ENCODE measurements around the gene BID. TPM values are rescaled to one million over a fixed set of nuclear protein-coding genes. Genes with fewer than 3 reads are reported as not detected.
A peak's percentile ranks its signal among the peaks of the same experiment; 100 is the strongest.

The BID gene
- total RNA-seq, 3 donors from 2014 or later (not counting 1 experiment from before 2014, with no cell fraction given): 40.9 to 42.4 (median 42.3) TPM

- intact Hi-C loops (cut with micrococcal nuclease): no loop called here
- peaks cover 7% of the 10 kb centered on the region for H3K36me3 Mint-ChIP-seq
- ATAC-seq: no peak
Measured at GRCh38 chr22:17726928-17727897, 47.1 kb downstream of the BID start.

GRCh38 chr22:17726006-17726927, 48.0 kb downstream of the BID start:
- Histone ChIP-seq H3K9me3 (ENCODE audit: control insufficient read depth, insufficient read depth, low read length) (no peaks in the 10 kb centered on the region), H3K4me3 (ENCODE audit: low read length) (no peak overlapping the region), H3K27me3 (ENCODE audit: control insufficient read depth, insufficient read depth, low read length) (no peaks in the 10 kb centered on the region), H3K4me1 (ENCODE audit: control insufficient read depth, insufficient read depth, low read length) (peaks cover 9% of the 10 kb centered on the region), H3K36me3 (ENCODE audit: control insufficient read depth, insufficient read depth, low read length) (peaks cover 22% of the 10 kb centered on the region), H3K27ac (ENCODE audit: low read length) (no peak overlapping the region)
- DNase-seq: peak in 1 of 2 donors; percentile 13
- intact Hi-C loops (cut with micrococcal nuclease): no loop called here
- H3K27ac Mint-ChIP-seq: peak overlapping the region; percentile 7 to 77
- no peak overlapping the region for H3K4me3 Mint-ChIP-seq
- H3K9me3 Mint-ChIP-seq: no peaks in the 10 kb centered on the region
- H3K4me1 Mint-ChIP-seq: peaks cover 14 to 16% of the 10 kb centered on the region in 2 donors
- H3K27me3 Mint-ChIP-seq (ENCODE audit: low read depth in 2 of 2): no peaks in the 10 kb centered on the region
- ATAC-seq: peak in 2 of 3 donors; percentile 29 to 31
- 90% methylated on average over 13 of the region's 13 CpGs for WGBS (ENCODE audit: insufficient coverage)
- TF ChIP-seq CTCF (IDR thresholded peaks at IDR 0.05): no peak
- H3K36me3 Mint-ChIP-seq: peaks cover 7% of the 10 kb centered on the region

More at GRCh38 chr22:17726928-17727897, 47.1 kb downstream of the BID start:
- Histone ChIP-seq H3K4me1 (ENCODE audit: control insufficient read depth, insufficient read depth, low read length) (peaks cover 9% of the 10 kb centered on the region), H3K27me3 (ENCODE audit: control insufficient read depth, insufficient read depth, low read length) (no peaks in the 10 kb centered on the region), H3K36me3 (ENCODE audit: control insufficient read depth, insufficient read depth, low read length) (peaks cover 25% of the 10 kb centered on the region), H3K4me3 (ENCODE audit: low read length) (no peak overlapping the region), H3K27ac (ENCODE audit: low read length) (no peak overlapping the region), H3K9me3 (ENCODE audit: control insufficient read depth, insufficient read depth, low read length) (no peaks in the 10 kb centered on the region)
- H3K27me3 Mint-ChIP-seq (ENCODE audit: low read depth in 2 of 2): no peaks in the 10 kb centered on the region
- peaks cover 14 to 16% of the 10 kb centered on the region in 2 donors for H3K4me1 Mint-ChIP-seq
- no peaks in the 10 kb centered on the region for H3K9me3 Mint-ChIP-seq
- no peak for DNase-seq
- peak overlapping the region; percentile 7 to 77 for H3K27ac Mint-ChIP-seq
- no peak for TF ChIP-seq CTCF (IDR thresholded peaks at IDR 0.05)
- WGBS (ENCODE audit: insufficient coverage): 63% methylated on average over 18 of the region's 18 CpGs
- H3K4me3 Mint-ChIP-seq: no peak overlapping the region

- no peak for ATAC-seq
- Histone ChIP-seq H3K36me3 (ENCODE audit: control insufficient read depth, insufficient read depth, low read length) (peaks cover 22% of the 10 kb centered on the region), H3K4me1 (ENCODE audit: control insufficient read depth, insufficient read depth, low read length) (peaks cover 9% of the 10 kb centered on the region), H3K9me3 (ENCODE audit: control insufficient read depth, insufficient read depth, low read length) (no peaks in the 10 kb centered on the region), H3K27ac (ENCODE audit: low read length) (no peak overlapping the region), H3K4me3 (ENCODE audit: low read length) (no peak overlapping the region), H3K27me3 (ENCODE audit: control insufficient read depth, insufficient read depth, low read length) (no peaks in the 10 kb centered on the region)
- peaks cover 7% of the 10 kb centered on the region for H3K36me3 Mint-ChIP-seq
- intact Hi-C loops (cut with micrococcal nuclease): no loop called here
- no peaks in the 10 kb centered on the region for H3K27me3 Mint-ChIP-seq (ENCODE audit: low read depth in 2 of 2)
- peaks cover 14 to 16% of the 10 kb centered on the region in 2 donors for H3K4me1 Mint-ChIP-seq
- H3K4me3 Mint-ChIP-seq: no peak overlapping the region
- H3K27ac Mint-ChIP-seq: no peak overlapping the region
- no peak for DNase-seq
- H3K9me3 Mint-ChIP-seq: no peaks in the 10 kb centered on the region
- no peak for TF ChIP-seq CTCF (IDR thresholded peaks at IDR 0.05)
Measured at GRCh38 chr22:17725500-17725796, 48.8 kb downstream of the BID start.
